PC-3 (cell line): Measurements from ENCODE around the gene ENAH. TPM values are rescaled to one million over a fixed set of nuclear protein-coding genes. Genes with fewer than 3 reads are reported as not detected.
A peak's percentile ranks its signal among the peaks of the same experiment; 100 is the strongest.
"Not testable (repeated sequence)": the region's sequence is repeated elsewhere in the genome, so short reads cannot be mapped to it uniquely, and the experiment has no call there.

Experiments
- ATAC-seq: fragments of 200-7000 bp; cut with Tn5 transposase; 2 replicates; pipeline ENCODE4 v1.9.1; 2020; ENCODE audit warnings: mild to moderate bottlenecking, moderate library complexity
- BruUV-seq: library from RNA; stranded (reverse); fragments of 400-500 nt; replicated peaks from 2 replicates; lab custom pipeline; 2021; lab: Mats Ljungman, UMichigan
- CTCF ChIA-PET: fragments of 300-600 bp; sonication (Branson Sonifier 250); formaldehyde crosslinking; loops from one replicate; lab custom pipeline; 2022; ENCODE audit warnings: antibody characterized with exemption; lab: Charles Lee
- POLR2A ChIA-PET: fragments of 300-600 bp; sonication (Branson Sonifier 250); formaldehyde crosslinking; loops from one replicate; lab custom pipeline; 2022; ENCODE audit warnings: antibody characterized with exemption; ENCODE audit not compliant: unreplicated experiment; lab: Charles Lee
- DNase-seq: peaks from one replicate; pipeline ENCODE4 v3.0.0-alpha.2; 2015
- H2AFZ ChIP-seq: fragments of 300-600 bp; sonication (generic); 2 replicates; pipeline ENCODE4 v1.6.0; 2016; ENCODE audit warnings: antibody characterized with exemption, low read length
- H3F3A ChIP-seq: fragments of 300-600 bp; sonication (generic); one replicate; pipeline ENCODE4 v1.6.0; 2017; ENCODE audit warnings: antibody characterized with exemption, low read length, control low read depth, mild to moderate bottlenecking; ENCODE audit not compliant: unreplicated experiment
- H3K27ac ChIP-seq: fragments of 300-600 bp; sonication (generic); 2 replicates; pipeline ENCODE4 v1.5.1; 2016; ENCODE audit warnings: mild to moderate bottlenecking, low read length
- H3K27me3 ChIP-seq: fragments of 300-600 bp; sonication (generic); 2 replicates; pipeline ENCODE4 v1.6.1; 2016; ENCODE audit warnings: low read length, mixed read lengths
- H3K36me3 ChIP-seq: fragments of 300-600 bp; sonication (generic); 2 replicates; pipeline ENCODE4 v1.6.1; 2016; ENCODE audit warnings: low read depth, mixed run types, low read length, mixed read lengths
- H3K4me1 ChIP-seq: fragments of 300-600 bp; sonication (generic); 2 replicates; pipeline ENCODE4 v1.5.1; 2016; ENCODE audit warnings: low read length; ENCODE audit not compliant: insufficient read depth
- H3K4me2 ChIP-seq: fragments of 300-600 bp; sonication (generic); 2 replicates; pipeline ENCODE4 v1.6.0; 2016; ENCODE audit warnings: low read length
- H3K4me3 ChIP-seq: fragments of 300-600 bp; sonication (generic); 2 replicates; pipeline ENCODE4 v1.5.1; 2016; ENCODE audit warnings: mild to moderate bottlenecking, low read length, mixed read lengths
- H3K79me2 ChIP-seq: fragments of 300-600 bp; sonication (generic); 2 replicates; pipeline ENCODE4 v1.6.1; 2017; ENCODE audit warnings: low read length, mixed read lengths
- H3K9ac ChIP-seq: fragments of 300-600 bp; sonication (generic); 2 replicates; pipeline ENCODE4 v1.6.0; 2016; ENCODE audit warnings: mild to moderate bottlenecking, low read length
- H3K9me2 ChIP-seq: fragments of 300-600 bp; sonication (generic); replicated peaks from 2 replicates; pipeline ENCODE4 v1.6.1; 2016; ENCODE audit warnings: mixed run types, low read length, mixed read lengths
- H3K9me3 ChIP-seq: fragments of 300-600 bp; sonication (generic); 2 replicates; pipeline ENCODE4 v1.6.1; 2016; ENCODE audit warnings: low read length, mixed read lengths
- H4K20me1 ChIP-seq: fragments of 300-600 bp; sonication (generic); 2 replicates; pipeline ENCODE4 v1.6.1; 2016; ENCODE audit warnings: low read length, mixed read lengths
- EZH2 ChIP-seq: fragments of 300-600 bp; sonication (generic); IDR thresholded peaks from one replicate; pipeline ENCODE4 v1.6.1; 2017; ENCODE audit warnings: antibody characterized with exemption, mild to moderate bottlenecking, low read length; ENCODE audit not compliant: unreplicated experiment
- EZH2phosphoT487 ChIP-seq: fragments of 300-600 bp; sonication (generic); IDR thresholded peaks from 2 replicates; pipeline ENCODE4 v1.6.1; 2018; ENCODE audit warnings: mild to moderate bottlenecking, antibody characterized with exemption, low read length, borderline replicate concordance
- intact Hi-C: fragments of 100-400 bp; cut with micrococcal nuclease; formaldehyde crosslinking; loops from 2 replicates; pipeline ENCODE4 v1.9.0; 2023
- total RNA-seq: library from RNA; depleted of rRNA; stranded (reverse); fragments of >200 nt; gene quantifications from 2 replicates; pipeline ENCODE4 v1.2.3, GENCODE V29; 2014
- TF ChIP-seq, protein P1 (sequence below): fragments of 300-600 bp; sonication (generic); conservative IDR thresholded peaks from 2 replicates; pipeline ENCODE4 v1.5.1; 2017; ENCODE audit warnings: antibody characterized with exemption, low read depth, mild to moderate bottlenecking, low read length

Gene ENAH
- total RNA-seq, 1 experiment from 2014 or later = 96.6 TPM

DNA sequence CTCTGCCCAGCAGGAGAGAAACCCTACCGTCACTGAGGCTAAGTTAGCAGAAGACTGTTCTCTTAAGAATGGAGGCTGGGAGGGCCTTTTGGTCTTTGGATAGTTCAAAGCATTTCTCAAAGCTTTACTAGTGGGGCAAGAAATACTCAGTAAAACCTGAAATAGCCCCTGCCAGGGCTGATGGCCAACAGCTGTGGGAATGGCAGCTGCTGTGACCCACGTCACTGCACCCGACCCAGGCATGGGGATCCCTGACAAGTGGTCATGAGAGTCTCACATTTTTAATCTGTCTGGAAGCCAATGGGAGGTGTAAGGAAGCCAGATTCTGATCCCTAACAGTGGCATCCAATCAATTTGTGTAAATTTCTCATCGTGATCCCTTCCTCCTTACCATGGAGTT lies 44.5 kb upstream of the ENAH start:
- no peak overlapping the region for H2AFZ ChIP-seq
- H3K27ac ChIP-seq = no peak overlapping the region
- no TSS peak for BruUV-seq
- H4K20me1 ChIP-seq = no peaks in the 10 kb centered on the region
- intact Hi-C loops = no loop called here
- H3K79me2 ChIP-seq = no peaks in the 10 kb centered on the region
- H3K9ac ChIP-seq = no peak overlapping the region
- TF ChIP-seq EZH2phosphoT487 (no peak), EZH2 (no peak)
- TF ChIP-seq, protein P1, sequence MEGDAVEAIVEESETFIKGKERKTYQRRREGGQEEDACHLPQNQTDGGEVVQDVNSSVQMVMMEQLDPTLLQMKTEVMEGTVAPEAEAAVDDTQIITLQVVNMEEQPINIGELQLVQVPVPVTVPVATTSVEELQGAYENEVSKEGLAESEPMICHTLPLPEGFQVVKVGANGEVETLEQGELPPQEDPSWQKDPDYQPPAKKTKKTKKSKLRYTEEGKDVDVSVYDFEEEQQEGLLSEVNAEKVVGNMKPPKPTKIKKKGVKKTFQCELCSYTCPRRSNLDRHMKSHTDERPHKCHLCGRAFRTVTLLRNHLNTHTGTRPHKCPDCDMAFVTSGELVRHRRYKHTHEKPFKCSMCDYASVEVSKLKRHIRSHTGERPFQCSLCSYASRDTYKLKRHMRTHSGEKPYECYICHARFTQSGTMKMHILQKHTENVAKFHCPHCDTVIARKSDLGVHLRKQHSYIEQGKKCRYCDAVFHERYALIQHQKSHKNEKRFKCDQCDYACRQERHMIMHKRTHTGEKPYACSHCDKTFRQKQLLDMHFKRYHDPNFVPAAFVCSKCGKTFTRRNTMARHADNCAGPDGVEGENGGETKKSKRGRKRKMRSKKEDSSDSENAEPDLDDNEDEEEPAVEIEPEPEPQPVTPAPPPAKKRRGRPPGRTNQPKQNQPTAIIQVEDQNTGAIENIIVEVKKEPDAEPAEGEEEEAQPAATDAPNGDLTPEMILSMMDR = no peak
- H3K27me3 ChIP-seq = no peaks in the 10 kb centered on the region
- no peaks in the 10 kb centered on the region for H3K9me2 ChIP-seq
- no peaks in the 10 kb centered on the region for H3K36me3 ChIP-seq
- H3K4me3 ChIP-seq = no peak overlapping the region
- H3K4me1 ChIP-seq = peaks cover 41% of the 10 kb centered on the region
- ChIA-PET POLR2A (no interaction called here), CTCF (no interaction called here)
- no peaks in the 10 kb centered on the region for H3F3A ChIP-seq
- no peaks in the 10 kb centered on the region for H3K9me3 ChIP-seq
- ATAC-seq (no peak), DNase-seq (no peak)
- no peak overlapping the region for H3K4me2 ChIP-seq

DNA sequence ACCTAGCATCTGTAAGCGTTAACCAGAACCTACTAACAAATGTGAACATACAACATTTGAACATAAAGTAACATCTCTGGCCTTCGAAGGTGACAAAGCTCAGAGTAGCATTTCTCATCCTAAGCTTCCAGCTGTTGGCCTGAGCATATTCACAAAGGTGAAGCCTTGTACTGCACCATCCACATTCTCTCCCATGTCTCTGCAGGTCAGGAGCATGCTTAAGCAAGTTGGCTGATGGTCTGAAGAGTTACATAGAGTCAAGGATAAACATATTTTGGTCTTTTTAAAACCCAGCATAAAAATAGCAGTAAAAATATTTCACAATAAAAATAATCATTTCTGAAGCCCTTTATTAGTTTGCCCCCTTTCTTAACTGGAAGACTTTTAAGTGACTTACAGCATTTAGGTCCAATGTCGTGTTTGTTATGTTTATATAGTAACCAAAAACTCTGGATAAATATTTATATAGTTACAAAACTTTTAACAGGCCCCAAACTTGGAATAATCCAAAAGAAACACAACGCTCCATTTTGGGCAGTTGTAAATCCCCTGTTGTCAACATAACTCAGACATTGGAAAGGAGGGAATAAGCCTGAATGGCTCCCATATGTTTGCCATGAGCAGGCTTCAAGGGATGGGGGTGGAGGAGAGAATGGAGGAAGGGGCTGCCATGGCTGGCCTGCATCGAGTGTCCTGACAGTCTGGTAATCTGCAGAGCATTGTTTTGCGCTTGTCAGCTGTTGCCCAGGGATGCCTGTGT lies 42.8 kb upstream of the ENAH start:
- Histone ChIP-seq H3K27me3 (no peaks in the 10 kb centered on the region), H3K9me3 (no peaks in the 10 kb centered on the region), H2AFZ (0 out of 2 replicates have a peak overlapping the region, but pooled peaks have one; percentile 2), H3K9me2 (no peaks in the 10 kb centered on the region), H4K20me1 (no peaks in the 10 kb centered on the region), H3K27ac (peak overlapping the region; percentile 31), H3K9ac (no peak overlapping the region), H3K4me1 (peaks cover 31% of the 10 kb centered on the region), H3K36me3 (no peaks in the 10 kb centered on the region), H3K4me3 (no peak overlapping the region), H3K4me2 (0 out of 2 replicates have a peak overlapping the region, but pooled peaks have one; percentile 15), H3F3A (no peaks in the 10 kb centered on the region), H3K79me2 (no peaks in the 10 kb centered on the region)
- ChIA-PET CTCF (interaction anchor here (0.5 kb wide), 1 partner anchor 189 kb away, joined by 5 read pairs; no protein-coding TSS in a partner anchor), POLR2A (no interaction called here)
- ATAC-seq (peak; percentile 18), DNase-seq (peak; percentile 51)
- intact Hi-C loops = loop anchor here (1.0 kb wide), 1 partner anchor 40 kb away; no protein-coding TSS in a partner anchor
- TF ChIP-seq EZH2 (no peak), EZH2phosphoT487 (no peak)
- TF ChIP-seq, protein P1 = no peak
- no TSS peak for BruUV-seq

DNA sequence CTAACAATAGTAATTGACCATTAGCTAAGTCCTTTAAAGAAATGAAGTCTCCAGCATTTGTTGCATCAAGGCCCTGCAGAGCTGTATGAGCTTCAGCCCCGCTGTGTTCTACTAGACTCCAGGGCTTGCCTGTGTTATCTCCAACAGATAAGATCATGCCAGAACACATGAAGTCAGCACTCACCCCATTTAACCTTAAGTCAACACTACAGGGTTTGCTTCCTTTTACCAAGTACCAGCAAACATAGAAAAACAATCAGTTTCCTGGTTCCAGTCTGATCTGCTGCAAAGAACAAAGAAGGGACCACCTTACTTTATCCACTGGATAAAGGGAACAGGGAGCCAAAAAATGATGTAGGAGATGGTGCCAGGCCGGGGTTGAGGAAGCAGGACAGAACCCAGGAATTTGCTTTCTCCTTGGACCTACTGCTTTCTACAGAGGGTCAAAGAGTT lies 41.3 kb upstream of the ENAH start:
- no peaks in the 10 kb centered on the region for H3K79me2 ChIP-seq
- H3K9ac ChIP-seq = no peak overlapping the region
- H3K36me3 ChIP-seq = no peaks in the 10 kb centered on the region
- CTCF ChIA-PET = no interaction called here
- H3K27me3 ChIP-seq = no peaks in the 10 kb centered on the region
- H3K4me3 ChIP-seq = no peak overlapping the region
- H3K27ac ChIP-seq = no peak overlapping the region
- intact Hi-C loops = no loop called here
- H3K4me2 ChIP-seq = no peak overlapping the region
- DNase-seq (no peak), ATAC-seq (no peak)
- TF ChIP-seq, protein P1 = no peak
- TF ChIP-seq EZH2phosphoT487 (no peak), EZH2 (no peak)
- H3K9me2 ChIP-seq = no peaks in the 10 kb centered on the region
- POLR2A ChIA-PET = interaction anchor here (0.7 kb wide), 1 partner anchor 130 kb away, joined by 3 read pairs; no protein-coding TSS in a partner anchor
- H2AFZ ChIP-seq = no peak overlapping the region
- no peaks in the 10 kb centered on the region for H3K9me3 ChIP-seq
- H3K4me1 ChIP-seq = peaks cover 27% of the 10 kb centered on the region
- no peaks in the 10 kb centered on the region for H4K20me1 ChIP-seq
- no peaks in the 10 kb centered on the region for H3F3A ChIP-seq
- no TSS peak for BruUV-seq

DNA sequence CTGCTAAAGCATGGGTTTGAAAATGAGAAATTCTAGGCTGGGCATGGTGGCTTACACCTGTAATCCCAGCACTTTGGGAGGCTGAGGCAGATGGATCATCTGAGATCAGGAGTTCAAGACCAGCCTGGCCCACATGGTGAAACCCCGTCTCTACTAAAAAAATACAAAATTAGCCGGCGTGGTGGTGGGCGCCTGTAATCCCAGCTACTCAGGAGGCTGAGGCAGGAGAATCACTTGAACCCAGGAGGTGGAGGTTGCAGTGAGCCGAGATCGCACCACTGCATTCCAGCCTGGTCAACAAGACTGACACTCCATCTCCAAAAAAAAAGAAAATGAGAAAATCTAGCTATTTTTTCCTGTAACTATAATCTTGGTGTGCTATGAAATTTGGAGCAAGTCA lies 40.8 kb upstream of the ENAH start:
- CTCF ChIA-PET, H3K27ac ChIP-seq, H3K4me3 ChIP-seq, H3K4me2 ChIP-seq, H3F3A ChIP-seq, H2AFZ ChIP-seq, H4K20me1 ChIP-seq, H3K9me3 ChIP-seq, H3K9ac ChIP-seq, H3K27me3 ChIP-seq, H3K9me2 ChIP-seq, H3K79me2 ChIP-seq, intact Hi-C loops, DNase-seq, ATAC-seq, H3K36me3 ChIP-seq, BruUV-seq: not testable (repeated sequence)
- peaks cover 22% of the 10 kb centered on the region for H3K4me1 ChIP-seq
- POLR2A ChIA-PET = interaction anchor here (0.7 kb wide), 1 partner anchor 129 kb away, joined by 3 read pairs; no protein-coding TSS in a partner anchor
